SKM-1 (cell line): Measurements from ENCODE around the gene UNC5B.

Experiments
- DNase-seq: peaks from one replicate; lab custom pipeline; 2025; ENCODE audit not compliant: unreplicated experiment; lab: John Stamatoyannopoulos, UW

The UNC5B gene

GRCh38 chr10:71222601-71223346, 10.4 kb downstream of the UNC5B start:
- DNase-seq: no peak

- no peak for DNase-seq
Measured at GRCh38 chr10:71223347-71224058, 11.1 kb downstream of the UNC5B start.

GRCh38 chr10:71225291-71226058, 13.1 kb downstream of the UNC5B start:
- DNase-seq: no peak

- no peak for DNase-seq
Measured at GRCh38 chr10:71228875-71229675, 16.7 kb downstream of the UNC5B start.

- no peak for DNase-seq
Measured at GRCh38 chr10:71229726-71230655, 17.6 kb downstream of the UNC5B start.

GRCh38 chr10:71230656-71231025, 18.3 kb downstream of the UNC5B start:
- DNase-seq: no peak

- DNase-seq: no peak
Measured at GRCh38 chr10:71231206-71231605, 18.8 kb downstream of the UNC5B start.

- no peak for DNase-seq
Measured at GRCh38 chr10:71232089-71232998, 20.0 kb downstream of the UNC5B start.

- no peak for DNase-seq
Measured at GRCh38 chr10:71233482-71233892, 21.1 kb downstream of the UNC5B start.

GRCh38 chr10:71234004-71234894, 21.9 kb downstream of the UNC5B start:
- DNase-seq: no peak

- no peak for DNase-seq
Measured at GRCh38 chr10:71234970-71235685, 22.8 kb downstream of the UNC5B start.

- DNase-seq: no peak
Measured at GRCh38 chr10:71235808-71236207, 23.4 kb downstream of the UNC5B start.

- no peak for DNase-seq
Measured at GRCh38 chr10:71236286-71236685, 23.9 kb downstream of the UNC5B start.

- DNase-seq: no peak
Measured at GRCh38 chr10:71236822-71237682, 24.7 kb downstream of the UNC5B start.

GRCh38 chr10:71237843-71238623, 25.7 kb downstream of the UNC5B start:
- no peak for DNase-seq

- DNase-seq: no peak
Measured at GRCh38 chr10:71238626-71239025, 26.3 kb downstream of the UNC5B start.
